Mammary epithelial cell (primary cell): Measurements from ENCODE around the gene PCDHA8.

ENCODE experiments used
- CTCF ChIP-seq, 2 donors: IDR thresholded peaks in 1 of 2; conservative IDR thresholded peaks in 1 of 2; 2 replicates each; pipeline ENCODE4 v1.5.1; 2011 to 2012; ENCODE audit warnings: inconsistent platforms in 2 of 2, low read length in 2 of 2, mild to moderate bottlenecking in 2 of 2, control low read depth in 1 of 2, low read depth in 1 of 2; ENCODE audit not compliant: insufficient read depth in 1 of 2; ENCODE audit errors: extremely low read depth in 1 of 2
- EZH2 ChIP-seq: IDR thresholded peaks from 2 replicates; pipeline ENCODE4 v1.6.1; 2012; ENCODE audit warnings: low read length, inconsistent platforms, borderline replicate concordance

- no peak for TF ChIP-seq CTCF (conservative IDR thresholded peaks at IDR 0.05 in 1 of 2, IDR thresholded peaks at IDR 0.05 in 1 of 2; ENCODE audit: extremely low read depth in 1 of 2, insufficient read depth in 1 of 2, low read depth in 1 of 2, low read length in 2 of 2)
- TF ChIP-seq EZH2: no peak
These were observed 17.5 kb upstream of the PCDHA8 start for GRCh38 chr5:140823475-140823874.
